Ishikawa (cell line): ENCODE results near the gene HNRNPU.

Experiments
- CEBPB ChIP-seq: IDR thresholded peaks from 2 replicates; pipeline ENCODE4 v1.6.1; 2012
- CREB1 ChIP-seq: IDR thresholded peaks from 2 replicates; pipeline ENCODE4 v1.6.1; 2012; ENCODE audit warnings: low read depth
- EGR1 ChIP-seq: IDR thresholded peaks from 2 replicates; pipeline ENCODE4 v1.6.1; 2012
- EP300 ChIP-seq: IDR thresholded peaks from 2 replicates; pipeline ENCODE4 v1.6.1; 2012; ENCODE audit warnings: borderline replicate concordance
- FOXM1 ChIP-seq: IDR thresholded peaks from 2 replicates; pipeline ENCODE4 v1.6.1; 2012; ENCODE audit warnings: low read depth, borderline replicate concordance
- MAX ChIP-seq: IDR thresholded peaks from 2 replicates; pipeline ENCODE4 v1.6.1; 2012
- RAD21 ChIP-seq: IDR thresholded peaks from 2 replicates; pipeline ENCODE4 v1.6.1; 2012; ENCODE audit warnings: low read depth
- REST ChIP-seq: IDR thresholded peaks from 2 replicates; pipeline ENCODE4 v1.6.1; 2012; ENCODE audit warnings: low read depth, mild to moderate bottlenecking
- TAF1 ChIP-seq: IDR thresholded peaks from 2 replicates; pipeline ENCODE4 v1.6.1; 2012; ENCODE audit warnings: low read depth, mild to moderate bottlenecking
- TEAD4 ChIP-seq: IDR thresholded peaks from 2 replicates; pipeline ENCODE4 v1.6.1; 2012
- YY1 ChIP-seq: IDR thresholded peaks from 2 replicates; pipeline ENCODE4 v1.6.1; 2012; ENCODE audit warnings: low read depth

- TF ChIP-seq MAX (no peak), TAF1 (no peak), RAD21 (no peak), FOXM1 (no peak), CREB1 (no peak), YY1 (no peak), EP300 (no peak), CEBPB (no peak), REST (no peak), EGR1 (no peak), TEAD4 (no peak)
These were observed 46.9 kb downstream of the HNRNPU start for GRCh38 chr1:244817415-244817894.
